AG09309 (cell line): ENCODE data around the gene S100A4.
A peak's percentile ranks its signal among the peaks of the same experiment; 100 is the strongest.
"Not testable (repeated sequence)": the region's sequence is repeated elsewhere in the genome, so short reads cannot be mapped to it uniquely, and the experiment has no call there.

ENCODE experiments used
- DNase-seq: peaks from one replicate; pipeline ENCODE4 v3.0.0-alpha.2; 2010; ENCODE audit warnings: low read depth
- H3K4me3 ChIP-seq: 2 replicates; pipeline ENCODE4 v1.5.1; 2011; ENCODE audit warnings: mild to moderate bottlenecking, low read depth, low read length, moderate library complexity; ENCODE audit not compliant: control insufficient read depth
- TF ChIP-seq, protein P1 (sequence below): IDR thresholded peaks from 2 replicates; pipeline ENCODE4 v1.5.1; 2011; ENCODE audit warnings: mild to moderate bottlenecking, low read depth, low read length, inconsistent platforms; ENCODE audit not compliant: insufficient read depth, control insufficient read depth; ENCODE audit errors: missing control alignments

S100A4 gene

DNA sequence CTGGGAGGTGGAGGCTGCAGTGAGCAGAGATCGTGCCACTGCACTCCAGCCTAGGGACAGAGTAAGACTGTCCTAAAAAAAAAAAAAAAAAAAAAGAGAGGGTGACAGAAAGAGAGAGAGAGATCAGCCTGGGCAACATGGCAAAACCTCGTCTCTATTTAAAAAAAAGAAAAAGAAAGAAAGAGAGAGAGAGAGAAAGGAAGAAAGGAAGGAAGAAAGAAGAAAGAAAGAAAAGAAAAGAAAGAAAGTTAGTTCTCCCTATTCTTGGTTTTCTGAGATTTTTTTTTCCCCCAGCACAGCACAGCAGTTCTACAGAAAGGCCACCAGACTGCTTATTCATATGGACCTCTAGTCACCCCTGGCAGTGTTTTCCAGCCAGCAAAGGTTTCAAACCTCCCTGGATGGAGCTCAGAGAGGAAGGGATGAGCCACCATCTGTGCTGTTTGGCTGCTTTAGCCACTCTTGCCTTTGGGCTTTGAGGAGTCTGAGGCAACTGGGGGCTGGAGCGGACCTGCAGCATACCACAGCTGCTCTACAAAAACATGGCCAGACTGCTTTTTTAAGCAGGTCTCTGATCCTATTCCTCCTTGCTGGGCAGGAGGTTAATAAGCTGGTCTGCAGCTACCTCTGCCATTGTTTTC lies 20.4 kb downstream of the S100A4 start:
- no peak for DNase-seq
- TF ChIP-seq, protein P1, sequence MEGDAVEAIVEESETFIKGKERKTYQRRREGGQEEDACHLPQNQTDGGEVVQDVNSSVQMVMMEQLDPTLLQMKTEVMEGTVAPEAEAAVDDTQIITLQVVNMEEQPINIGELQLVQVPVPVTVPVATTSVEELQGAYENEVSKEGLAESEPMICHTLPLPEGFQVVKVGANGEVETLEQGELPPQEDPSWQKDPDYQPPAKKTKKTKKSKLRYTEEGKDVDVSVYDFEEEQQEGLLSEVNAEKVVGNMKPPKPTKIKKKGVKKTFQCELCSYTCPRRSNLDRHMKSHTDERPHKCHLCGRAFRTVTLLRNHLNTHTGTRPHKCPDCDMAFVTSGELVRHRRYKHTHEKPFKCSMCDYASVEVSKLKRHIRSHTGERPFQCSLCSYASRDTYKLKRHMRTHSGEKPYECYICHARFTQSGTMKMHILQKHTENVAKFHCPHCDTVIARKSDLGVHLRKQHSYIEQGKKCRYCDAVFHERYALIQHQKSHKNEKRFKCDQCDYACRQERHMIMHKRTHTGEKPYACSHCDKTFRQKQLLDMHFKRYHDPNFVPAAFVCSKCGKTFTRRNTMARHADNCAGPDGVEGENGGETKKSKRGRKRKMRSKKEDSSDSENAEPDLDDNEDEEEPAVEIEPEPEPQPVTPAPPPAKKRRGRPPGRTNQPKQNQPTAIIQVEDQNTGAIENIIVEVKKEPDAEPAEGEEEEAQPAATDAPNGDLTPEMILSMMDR, result peak; percentile 2
- H3K4me3 ChIP-seq, result no peak overlapping the region

DNA sequence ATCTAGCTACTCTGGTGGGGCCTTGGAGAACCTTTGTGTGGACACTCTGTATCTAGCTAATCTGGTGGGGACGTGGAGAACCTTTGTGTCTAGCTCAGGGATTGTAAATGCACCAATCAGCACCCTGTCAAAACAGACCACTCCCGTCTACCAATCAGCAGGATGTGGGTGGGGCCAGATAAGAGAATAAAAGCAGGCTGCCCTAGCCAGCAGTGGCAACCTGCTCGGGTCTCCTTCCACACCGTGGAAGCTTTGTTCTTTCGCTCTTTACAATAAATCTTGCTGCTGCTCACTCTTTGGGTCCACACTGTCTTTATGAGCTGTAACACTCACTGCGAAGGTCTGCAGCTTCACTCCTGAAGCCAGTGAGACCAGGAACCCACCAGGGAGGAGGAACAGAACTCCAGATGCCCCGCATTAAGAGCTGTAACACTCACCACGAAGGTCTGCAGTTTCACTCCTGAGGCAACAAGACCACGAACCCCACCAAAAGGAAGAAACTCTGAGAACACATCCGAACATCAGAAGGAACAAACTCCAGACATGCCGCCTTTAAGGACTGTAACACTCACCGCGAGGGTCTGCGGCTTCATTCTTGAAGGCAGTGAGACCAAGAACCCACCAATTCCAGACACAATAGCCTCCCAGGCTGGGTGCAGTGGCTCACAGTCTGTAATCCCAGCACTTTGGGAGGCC lies 23.1 kb downstream of the S100A4 start:
- not testable (repeated sequence) for DNase-seq

DNA sequence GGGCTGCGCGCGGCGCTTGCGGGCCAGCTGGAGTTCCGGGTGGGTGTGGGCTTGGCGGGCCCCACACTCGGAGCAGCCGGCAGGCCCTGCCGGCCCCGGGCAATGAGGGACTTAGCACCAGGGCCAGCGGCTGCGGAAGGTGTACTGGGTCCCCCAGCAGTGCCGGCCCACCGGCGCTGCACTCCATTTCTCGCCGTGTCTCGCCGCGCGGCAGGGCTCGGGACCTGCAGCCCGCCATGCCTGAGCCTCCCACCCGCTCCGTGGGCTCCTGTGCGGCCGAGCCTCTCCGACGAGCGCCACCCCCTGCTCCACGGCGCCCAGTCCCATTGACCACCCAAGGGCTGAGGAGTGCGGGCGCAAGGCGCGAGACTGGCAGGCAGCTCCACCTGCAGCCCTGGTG lies 23.8 kb downstream of the S100A4 start:
- not testable (repeated sequence) for DNase-seq, H3K4me3 ChIP-seq

More for the DNA sequence above, 23.1 kb downstream of the S100A4 start:
- not testable (repeated sequence) for H3K4me3 ChIP-seq

DNA sequence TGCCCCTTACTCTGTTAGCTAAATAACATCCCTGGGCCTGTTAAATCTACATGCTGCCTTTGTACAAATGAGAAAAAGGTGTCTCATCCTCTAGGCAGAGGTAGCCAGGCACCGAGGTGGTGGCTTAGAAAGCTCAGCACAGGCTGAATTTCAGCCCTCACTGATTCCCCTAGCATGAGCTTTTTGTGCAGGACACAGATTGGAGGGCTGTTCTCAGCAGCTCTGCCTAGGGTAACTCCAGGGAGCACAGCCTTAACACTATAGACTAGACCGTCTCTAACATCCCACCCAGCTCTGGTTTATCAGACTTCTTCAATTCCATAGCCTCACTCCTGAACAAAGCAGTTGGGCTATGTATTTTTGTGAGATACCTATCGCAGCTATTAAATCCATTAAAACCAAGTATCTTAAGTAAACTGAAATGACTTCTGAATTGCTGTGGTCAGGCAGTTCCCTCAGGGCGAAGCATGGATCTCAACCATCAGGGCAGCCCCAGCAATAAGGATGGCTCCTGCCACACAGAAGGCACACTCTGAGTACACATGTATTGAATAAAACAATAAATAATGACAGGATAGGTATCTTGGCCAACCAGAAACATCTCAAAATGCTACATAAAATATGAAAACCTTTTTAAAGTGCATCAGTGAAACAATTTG lies 24.7 kb downstream of the S100A4 start:
- TF ChIP-seq, protein P1, result no peak
- no peak overlapping the region for H3K4me3 ChIP-seq
- no peak for DNase-seq

DNA sequence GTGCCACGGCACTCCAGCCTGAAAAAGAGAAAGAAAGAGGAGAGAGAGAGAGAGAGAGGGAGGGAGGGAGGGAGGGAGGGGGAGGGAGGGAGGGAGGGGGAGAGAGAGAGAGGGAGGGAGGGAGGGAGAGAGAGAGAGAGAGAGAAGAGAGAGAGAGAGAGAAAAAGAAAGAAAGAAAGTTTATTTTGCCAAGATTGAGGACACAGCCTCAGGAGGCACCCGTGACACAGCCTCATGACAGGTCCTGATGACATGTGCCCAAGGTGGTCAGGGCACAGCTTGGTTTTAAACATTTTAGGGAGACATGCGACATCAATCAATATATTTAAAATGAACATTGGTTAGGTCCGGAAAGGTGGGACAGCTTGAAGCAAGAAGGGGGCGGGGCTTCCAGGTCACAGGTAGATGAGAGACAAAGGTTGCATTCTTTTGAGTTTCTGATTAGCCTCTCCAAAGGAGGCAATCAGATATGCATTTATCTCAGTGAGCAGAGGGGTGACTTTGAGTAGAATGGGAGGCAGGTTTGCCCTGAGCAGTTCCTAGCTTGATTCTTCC lies 25.4 kb downstream of the S100A4 start:
- H3K4me3 ChIP-seq, DNase-seq: not testable (repeated sequence)

DNA sequence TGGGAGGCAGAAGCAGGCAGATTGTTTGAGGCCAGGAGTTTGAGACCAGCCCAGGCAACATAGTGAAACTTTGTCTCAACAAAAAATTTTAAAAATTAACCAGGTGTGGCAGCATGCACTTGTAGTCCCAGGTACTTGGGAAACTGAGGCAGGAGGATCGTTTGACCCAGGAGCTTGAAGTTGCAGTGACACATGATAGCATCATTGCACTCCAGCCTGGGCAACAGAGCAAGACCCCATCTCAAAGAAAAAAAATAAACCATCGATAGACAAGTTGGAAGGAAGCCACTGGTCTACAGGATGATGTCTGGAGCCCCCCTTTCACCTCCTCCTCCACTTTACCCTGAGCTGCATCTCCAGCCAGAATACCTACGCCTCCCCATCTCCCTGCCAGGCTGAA lies 26.4 kb downstream of the S100A4 start:
- TF ChIP-seq, protein P1, result no peak
- DNase-seq, result no peak
- no peak overlapping the region for H3K4me3 ChIP-seq

DNA sequence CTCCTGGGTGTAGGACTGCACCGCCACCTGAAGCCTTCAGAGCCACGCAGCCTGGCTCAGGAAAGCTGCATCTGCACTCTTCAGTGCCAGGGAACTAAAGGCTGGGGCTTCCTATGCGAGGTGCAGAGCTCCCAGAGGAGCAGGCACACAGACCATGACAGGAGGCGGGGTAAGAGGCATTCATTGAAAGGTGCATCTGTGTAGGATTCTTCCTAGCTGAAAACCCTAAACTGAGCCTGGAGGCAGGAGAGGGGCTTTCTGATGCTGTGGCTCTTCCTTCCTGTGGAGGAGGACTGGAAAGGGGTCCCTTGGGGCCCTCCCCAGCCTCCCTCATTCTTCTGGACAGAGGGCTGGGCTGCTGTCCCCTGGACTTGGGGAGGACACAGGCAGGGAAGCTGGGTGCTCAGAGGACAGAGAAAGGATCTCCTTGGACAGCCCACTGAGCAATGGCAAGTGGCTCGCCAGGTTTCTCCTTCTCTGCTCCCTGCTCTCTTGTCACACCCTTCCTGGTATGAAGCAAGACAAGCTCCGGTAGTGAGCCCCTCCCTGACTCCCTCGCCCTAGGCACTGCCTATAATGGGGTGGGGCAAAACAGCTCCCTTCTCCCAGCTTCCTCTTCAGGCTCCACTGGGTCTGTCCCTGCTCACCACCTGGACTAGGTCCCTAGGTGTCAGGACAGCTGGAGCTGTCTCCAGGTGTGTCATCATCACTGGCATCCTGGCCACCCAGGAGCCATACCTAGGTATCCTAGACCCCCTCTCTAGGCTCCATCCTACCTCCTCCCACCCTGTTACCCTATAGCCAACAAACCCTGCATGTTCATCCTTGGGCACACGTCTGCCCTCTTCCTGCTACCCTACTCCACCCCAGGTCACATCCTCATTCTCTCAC lies 29.9 kb downstream of the S100A4 start:
- no peak for DNase-seq
- H3K4me3 ChIP-seq, result no peak overlapping the region
- TF ChIP-seq, protein P1, result no peak
